CD8-positive, alpha-beta memory T cell (primary cell): ENCODE results near the gene TBX15. TPM values are rescaled to one million over a fixed set of nuclear protein-coding genes. Genes with fewer than 3 reads are reported as not detected.
A peak's percentile ranks its signal among the peaks of the same experiment; 100 is the strongest.

Source experiments
- CTCF ChIA-PET: fragments of 350-600 bp; sonication (Branson Sonifier 250); formaldehyde crosslinking; loops from one replicate; lab custom pipeline; 2021; ENCODE audit warnings: antibody characterized with exemption; lab: Charles Lee
- POLR2A ChIA-PET: fragments of 350-600 bp; sonication (Branson Sonifier 250); formaldehyde crosslinking; loops from one replicate; lab custom pipeline; 2021; ENCODE audit warnings: antibody characterized with exemption; lab: Charles Lee
- DNase-seq, 5 donors: peaks; one replicate each; pipeline versions ENCODE4 v3.0.0 to v3.0.0-alpha.2; 2020 to 2022; ENCODE audit warnings: mixed read lengths in 1 of 5
- H3K27ac ChIP-seq: one replicate; pipeline ENCODE4 v1.7.0; 2013; ENCODE audit warnings: low read depth, mild to moderate bottlenecking, low read length, moderate library complexity
- H3K27me3 ChIP-seq: 2 replicates; pipeline ENCODE4 v1.7.0; 2013; ENCODE audit warnings: low read length, mild to moderate bottlenecking; ENCODE audit not compliant: insufficient read depth, poor library complexity, severe bottlenecking
- H3K36me3 ChIP-seq: 2 replicates; pipeline ENCODE4 v1.7.0; 2013; ENCODE audit warnings: mild to moderate bottlenecking, low read length, moderate library complexity; ENCODE audit not compliant: insufficient read depth
- H3K4me1 ChIP-seq: 2 replicates; pipeline ENCODE4 v1.7.0; 2013; ENCODE audit warnings: mild to moderate bottlenecking, low read length, moderate library complexity; ENCODE audit not compliant: insufficient read depth
- H3K4me3 ChIP-seq: 2 replicates; pipeline ENCODE4 v1.7.0; 2013; ENCODE audit warnings: mild to moderate bottlenecking, low read length
- H3K9me3 ChIP-seq: 2 replicates; pipeline ENCODE4 v1.7.0; 2013; ENCODE audit warnings: mild to moderate bottlenecking, low read length
- H3K27ac Mint-ChIP-seq, 8 donors: one replicate each; pipeline ENCODE4 v1.8.0; 2020 to 2021; ENCODE audit warnings: mixed read lengths in 8 of 8, mild to moderate bottlenecking in 6 of 8, inconsistent platforms in 3 of 8, moderate library complexity in 3 of 8
- H3K27me3 Mint-ChIP-seq, 2 donors: one replicate each; pipeline ENCODE4 v1.8.0; 2020 to 2021; ENCODE audit warnings: mixed read lengths in 2 of 2, mild to moderate bottlenecking in 1 of 2, moderate library complexity in 1 of 2
- H3K36me3 Mint-ChIP-seq, 3 donors: one replicate each; pipeline ENCODE4 v1.8.0; 2020 to 2021; ENCODE audit warnings: mixed read lengths in 3 of 3, inconsistent platforms in 1 of 3, mild to moderate bottlenecking in 1 of 3
- H3K4me1 Mint-ChIP-seq, 3 donors: one replicate each; pipeline ENCODE4 v1.8.0; 2020 to 2021; ENCODE audit warnings: mixed read lengths in 3 of 3, inconsistent platforms in 1 of 3, mild to moderate bottlenecking in 1 of 3
- H3K4me3 Mint-ChIP-seq, 7 donors: one replicate each; pipeline ENCODE4 v1.8.0; 2020 to 2021; ENCODE audit warnings: mixed read lengths in 7 of 7, mild to moderate bottlenecking in 6 of 7, moderate library complexity in 4 of 7, inconsistent platforms in 2 of 7
- H3K9me3 Mint-ChIP-seq, 5 donors: one replicate each; pipeline ENCODE4 v1.8.0; 2020 to 2022; ENCODE audit warnings: mixed read lengths in 5 of 5, mild to moderate bottlenecking in 3 of 5, moderate library complexity in 2 of 5, inconsistent platforms in 1 of 5
- polyA plus RNA-seq: library from polyadenylated mRNA; unstranded; fragments of 300-500 nt; fragmentation: Illumina TruSeq; gene quantifications from one replicate; pipeline ENCODE4 v1.2.3, GENCODE V29; 2021
- total RNA-seq, 2 experiments: library from RNA; stranded (reverse); gene quantifications; one replicate each; pipeline ENCODE4 v1.2.3, GENCODE V29; 2021

TBX15 gene
- total and polyA plus RNA-seq, 3 experiments from 2014 or later, result not detected

DNA sequence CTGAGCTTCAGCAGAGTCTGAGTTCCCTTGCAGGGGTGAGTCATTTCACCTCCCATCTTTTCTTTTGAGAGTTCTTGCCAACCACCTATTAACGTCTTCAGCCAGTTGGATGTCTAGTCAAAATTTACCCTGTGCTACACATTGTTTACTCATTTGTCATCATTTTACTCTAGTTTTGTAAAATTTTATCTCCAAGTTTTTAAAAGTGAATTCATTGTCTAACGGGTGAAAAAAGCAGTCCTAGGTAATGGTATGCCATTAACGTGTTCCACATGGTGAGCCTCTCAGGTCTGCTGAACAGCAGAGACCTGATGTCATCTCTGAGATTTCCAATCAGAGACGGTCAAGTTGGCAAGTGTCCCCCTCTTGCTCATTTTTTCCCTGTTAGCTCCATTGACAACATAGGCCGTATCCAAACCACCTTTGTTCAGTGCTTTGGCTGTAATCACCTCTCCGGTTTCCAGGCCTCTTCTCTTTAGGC, 85.4 kb downstream of the TBX15 start:
- ChIA-PET POLR2A (no interaction called here), CTCF (no interaction called here)
- no peak overlapping the region for H3K4me3 Mint-ChIP-seq
- H3K27ac Mint-ChIP-seq, result no peak overlapping the region
- no peaks in the 10 kb centered on the region for H3K4me1 ChIP-seq
- H3K27me3 Mint-ChIP-seq, result no peaks in the 10 kb centered on the region
- H3K27me3 ChIP-seq, result no peaks in the 10 kb centered on the region
- H3K36me3 Mint-ChIP-seq, result no peaks in the 10 kb centered on the region
- no peak for DNase-seq
- H3K4me3 ChIP-seq, result no peak overlapping the region
- no peaks in the 10 kb centered on the region for H3K9me3 ChIP-seq
- no peak overlapping the region for H3K27ac ChIP-seq
- no peaks in the 10 kb centered on the region for H3K4me1 Mint-ChIP-seq
- no peaks in the 10 kb centered on the region for H3K36me3 ChIP-seq
- peaks cover 0 to 20% (median 2%) of the 10 kb centered on the region in 5 donors for H3K9me3 Mint-ChIP-seq

DNA sequence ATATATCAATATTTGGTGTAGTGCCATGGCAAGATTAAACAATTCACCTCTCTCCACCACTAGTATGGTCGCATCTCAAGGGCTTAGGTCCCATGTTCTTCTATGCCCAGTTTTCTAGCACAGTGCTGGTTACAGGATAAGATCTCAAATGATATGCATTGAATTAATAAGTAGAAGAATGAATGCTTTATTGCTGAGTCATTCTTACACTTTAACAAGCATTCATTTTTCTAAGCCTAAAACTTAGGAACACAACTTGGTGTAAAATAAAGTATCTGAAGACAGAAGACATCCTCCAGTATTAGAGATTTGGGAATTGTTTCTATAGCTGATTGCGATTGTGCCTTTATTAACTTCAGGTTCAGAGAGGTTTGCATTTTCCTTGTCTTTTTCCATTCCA, 85.8 kb downstream of the TBX15 start:
- H3K9me3 ChIP-seq, result no peaks in the 10 kb centered on the region
- H3K4me1 ChIP-seq, result no peaks in the 10 kb centered on the region
- ChIA-PET CTCF (no interaction called here), POLR2A (no interaction called here)
- DNase-seq, result no peak
- no peaks in the 10 kb centered on the region for H3K36me3 Mint-ChIP-seq
- H3K27ac Mint-ChIP-seq, result no peak overlapping the region
- H3K4me1 Mint-ChIP-seq, result no peaks in the 10 kb centered on the region
- no peak overlapping the region for H3K4me3 ChIP-seq
- H3K9me3 Mint-ChIP-seq, result peaks cover 0 to 20% (median 2%) of the 10 kb centered on the region in 5 donors
- no peak overlapping the region for H3K27ac ChIP-seq
- no peaks in the 10 kb centered on the region for H3K27me3 Mint-ChIP-seq
- H3K4me3 Mint-ChIP-seq, result no peak overlapping the region
- H3K36me3 ChIP-seq, result no peaks in the 10 kb centered on the region
- no peaks in the 10 kb centered on the region for H3K27me3 ChIP-seq

DNA sequence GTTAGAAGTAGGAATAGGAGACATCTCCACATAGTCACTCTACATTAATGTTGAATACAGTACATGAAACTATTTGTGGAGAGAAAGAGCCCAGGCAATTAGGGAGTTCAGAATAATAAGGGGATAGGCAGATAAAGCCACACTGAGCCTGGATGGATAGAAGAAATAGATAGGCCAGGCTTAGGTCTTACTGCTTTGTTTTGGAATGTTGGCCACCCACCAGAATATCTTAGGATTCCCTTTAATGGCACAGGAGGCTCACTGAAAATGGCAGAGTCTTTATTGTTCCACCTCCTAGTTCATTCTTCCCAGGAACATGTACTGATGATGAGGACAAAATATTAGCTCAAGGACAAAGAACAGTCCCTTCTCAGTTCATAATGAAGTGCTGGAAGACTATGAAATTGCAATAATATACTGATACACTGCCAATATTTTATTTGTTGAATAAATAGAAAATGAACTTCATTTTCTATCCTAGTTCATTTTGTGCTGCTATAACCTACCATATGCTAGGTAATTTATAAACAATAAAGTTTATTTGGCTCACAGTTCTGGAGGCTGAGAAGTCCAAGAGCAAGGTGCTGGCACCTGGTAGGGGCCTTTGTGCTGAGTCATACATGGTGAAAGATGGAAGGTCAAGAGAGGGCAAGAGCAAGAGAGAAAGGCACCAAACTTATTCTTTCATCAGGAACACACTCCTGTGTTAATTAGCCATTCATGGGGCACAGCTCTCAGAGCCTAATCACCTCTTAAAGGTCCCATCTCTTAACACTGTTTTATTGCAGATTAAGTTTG, 87.3 kb downstream of the TBX15 start:
- H3K4me3 ChIP-seq, result no peak overlapping the region
- H3K27ac Mint-ChIP-seq, result no peak overlapping the region
- no peaks in the 10 kb centered on the region for H3K36me3 Mint-ChIP-seq
- H3K9me3 Mint-ChIP-seq, result peaks cover 0 to 15% (median 2%) of the 10 kb centered on the region in 5 donors
- POLR2A ChIA-PET, result no interaction called here
- H3K4me1 ChIP-seq, result no peaks in the 10 kb centered on the region
- CTCF ChIA-PET, result no interaction called here
- H3K27me3 ChIP-seq, result no peaks in the 10 kb centered on the region
- no peak overlapping the region for H3K27ac ChIP-seq
- no peaks in the 10 kb centered on the region for H3K27me3 Mint-ChIP-seq
- H3K4me1 Mint-ChIP-seq, result no peaks in the 10 kb centered on the region
- DNase-seq, result no peak
- H3K36me3 ChIP-seq, result no peaks in the 10 kb centered on the region
- H3K9me3 ChIP-seq, result no peaks in the 10 kb centered on the region
- H3K4me3 Mint-ChIP-seq, result no peak overlapping the region

DNA sequence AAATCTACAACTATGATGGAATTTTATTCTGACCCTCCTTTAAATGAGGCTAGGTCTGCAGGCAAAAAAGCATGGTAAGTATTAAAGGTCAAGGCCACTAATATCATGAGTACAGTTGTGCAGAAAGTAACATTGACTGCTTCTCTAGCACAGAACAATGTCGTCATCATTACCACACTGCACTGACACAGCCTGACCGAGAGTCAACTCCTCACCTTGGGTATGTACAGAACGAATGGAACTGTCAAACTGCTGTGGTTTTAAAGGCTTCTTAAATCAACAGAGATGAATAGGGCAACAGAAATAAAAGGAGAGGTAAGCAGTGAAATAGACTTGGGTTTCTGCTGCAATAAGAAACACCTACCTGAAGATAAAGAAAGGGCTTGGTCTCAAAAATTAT, 88.8 kb downstream of the TBX15 start:
- Histone ChIP-seq H3K27me3 (no peaks in the 10 kb centered on the region), H3K4me1 (no peaks in the 10 kb centered on the region), H3K36me3 (no peaks in the 10 kb centered on the region), H3K9me3 (no peaks in the 10 kb centered on the region), H3K4me3 (no peak overlapping the region), H3K27ac (no peak overlapping the region)
- Mint-ChIP-seq H3K9me3 (peaks cover 0 to 9% (median 2%) of the 10 kb centered on the region in 5 donors), H3K27ac (no peak overlapping the region), H3K4me1 (no peaks in the 10 kb centered on the region), H3K36me3 (no peaks in the 10 kb centered on the region), H3K27me3 (no peaks in the 10 kb centered on the region), H3K4me3 (no peak overlapping the region)
- CTCF ChIA-PET, result no interaction called here
- DNase-seq, result no peak
- POLR2A ChIA-PET, result no interaction called here

DNA sequence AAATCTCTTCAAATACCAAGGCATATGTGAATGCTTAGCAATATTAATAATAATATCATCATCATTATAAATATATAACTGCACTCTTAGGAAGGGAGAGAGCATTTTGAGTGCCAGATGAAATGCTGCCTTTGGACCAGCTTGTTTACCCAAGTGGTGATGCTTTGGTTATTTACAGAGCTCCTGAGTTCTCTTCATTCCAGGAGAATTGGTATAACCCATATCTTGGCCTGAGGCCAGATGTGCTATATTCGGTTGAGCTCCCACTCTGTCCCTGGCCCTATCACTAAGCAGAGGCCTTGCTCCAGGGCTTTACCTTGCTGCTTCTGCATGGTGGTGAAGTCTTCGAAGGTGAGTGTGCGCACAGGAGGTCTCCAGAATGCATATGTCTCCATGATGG, 89.4 kb downstream of the TBX15 start:
- no peaks in the 10 kb centered on the region for H3K27me3 ChIP-seq
- no peaks in the 10 kb centered on the region for H3K36me3 ChIP-seq
- Mint-ChIP-seq H3K36me3 (no peaks in the 10 kb centered on the region), H3K27ac (no peak overlapping the region), H3K27me3 (no peaks in the 10 kb centered on the region), H3K4me3 (no peak overlapping the region), H3K4me1 (no peaks in the 10 kb centered on the region), H3K9me3 (peaks cover 0 to 9% (median 3%) of the 10 kb centered on the region in 5 donors)
- ChIA-PET POLR2A (no interaction called here), CTCF (no interaction called here)
- no peak overlapping the region for H3K4me3 ChIP-seq
- no peak for DNase-seq
- H3K9me3 ChIP-seq, result no peaks in the 10 kb centered on the region
- H3K27ac ChIP-seq, result no peak overlapping the region
- H3K4me1 ChIP-seq, result no peaks in the 10 kb centered on the region

DNA sequence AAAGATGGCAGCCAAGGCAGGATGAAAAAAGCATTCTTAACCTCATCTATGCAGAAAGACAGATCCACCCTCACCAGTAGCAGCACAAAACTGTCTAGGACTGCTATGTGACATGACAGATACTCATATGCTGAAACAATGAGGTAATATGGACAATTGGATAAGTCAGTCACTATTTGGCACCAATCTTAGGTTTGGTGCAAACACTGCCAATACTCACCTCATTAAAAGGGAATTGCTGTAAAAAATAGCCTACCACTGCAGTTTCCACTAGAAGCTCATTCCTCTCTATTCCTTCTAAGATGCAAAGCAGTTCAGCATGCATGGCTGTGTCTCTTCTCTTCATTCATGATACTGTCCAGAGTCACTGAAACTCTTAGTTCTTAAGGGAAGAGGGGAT, 91.7 kb downstream of the TBX15 start:
- no peak overlapping the region for H3K27ac Mint-ChIP-seq
- no peaks in the 10 kb centered on the region for H3K36me3 ChIP-seq
- no peaks in the 10 kb centered on the region for H3K9me3 ChIP-seq
- DNase-seq, result no peak
- no peaks in the 10 kb centered on the region for H3K27me3 ChIP-seq
- no peak overlapping the region for H3K27ac ChIP-seq
- CTCF ChIA-PET, result no interaction called here
- H3K4me3 ChIP-seq, result no peak overlapping the region
- H3K9me3 Mint-ChIP-seq, result peaks cover 0 to 10% (median 2%) of the 10 kb centered on the region in 5 donors
- H3K4me1 ChIP-seq, result no peaks in the 10 kb centered on the region
- H3K27me3 Mint-ChIP-seq, result no peaks in the 10 kb centered on the region
- POLR2A ChIA-PET, result no interaction called here
- no peak overlapping the region for H3K4me3 Mint-ChIP-seq
- H3K36me3 Mint-ChIP-seq, result no peaks in the 10 kb centered on the region
- no peaks in the 10 kb centered on the region for H3K4me1 Mint-ChIP-seq

DNA sequence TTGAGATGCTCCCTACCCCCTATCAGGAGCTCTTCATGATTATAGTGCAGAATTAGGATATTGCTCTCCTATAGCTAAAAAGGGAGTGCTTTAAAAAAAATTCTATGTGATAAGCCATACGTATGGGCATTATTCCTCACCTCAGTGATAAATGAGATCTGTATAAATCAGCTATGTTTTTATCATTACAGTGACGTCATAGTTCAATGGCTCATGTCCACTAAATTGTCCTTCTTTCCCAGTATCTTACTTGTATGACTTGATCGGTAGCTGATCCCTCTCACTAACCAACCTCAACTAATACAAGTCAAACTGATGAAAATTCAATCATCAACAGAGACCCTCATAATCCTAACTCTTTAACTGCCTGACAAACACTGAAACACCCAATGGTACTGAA, 93.3 kb downstream of the TBX15 start:
- H3K36me3 ChIP-seq, result no peaks in the 10 kb centered on the region
- Mint-ChIP-seq H3K9me3 (peaks cover 0 to 9% (median 4%) of the 10 kb centered on the region in 5 donors), H3K4me3 (no peak overlapping the region), H3K36me3 (no peaks in the 10 kb centered on the region), H3K27me3 (no peaks in the 10 kb centered on the region), H3K27ac (peak overlapping the region in 1 of 8 donors; percentile 34), H3K4me1 (no peaks in the 10 kb centered on the region)
- no peaks in the 10 kb centered on the region for H3K4me1 ChIP-seq
- no peaks in the 10 kb centered on the region for H3K9me3 ChIP-seq
- H3K4me3 ChIP-seq, result no peak overlapping the region
- no peak for DNase-seq
- no peaks in the 10 kb centered on the region for H3K27me3 ChIP-seq
- POLR2A ChIA-PET, result no interaction called here
- CTCF ChIA-PET, result no interaction called here
- H3K27ac ChIP-seq, result no peak overlapping the region

DNA sequence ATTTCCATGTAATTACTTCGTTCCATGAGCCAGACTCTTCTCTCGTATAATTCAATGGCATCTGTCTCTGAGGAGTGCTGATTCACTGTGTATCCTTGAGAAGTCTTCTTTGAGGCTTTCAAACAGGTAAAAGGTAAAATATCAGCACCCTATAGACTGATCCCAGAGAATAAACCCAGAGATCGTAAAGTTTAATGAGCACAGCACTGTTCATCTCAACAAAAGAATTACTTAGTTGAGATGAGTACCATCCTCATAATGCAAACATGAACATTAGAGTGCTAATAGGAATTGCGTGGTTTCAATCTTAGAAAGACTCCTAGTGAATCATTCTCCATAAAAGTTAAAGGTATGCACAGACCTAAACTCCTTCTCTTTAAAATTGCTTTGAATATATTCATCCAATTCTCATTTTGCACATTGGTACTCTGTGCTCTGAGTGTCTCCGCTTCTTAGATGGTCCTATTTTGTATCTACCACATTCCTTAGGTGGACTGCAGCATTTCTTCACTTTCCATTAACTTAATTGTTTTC, 97.2 kb downstream of the TBX15 start:
- H3K4me3 Mint-ChIP-seq, result no peak overlapping the region
- no peaks in the 10 kb centered on the region for H3K27me3 Mint-ChIP-seq
- ChIA-PET CTCF (no interaction called here), POLR2A (no interaction called here)
- H3K27ac Mint-ChIP-seq, result no peak overlapping the region
- Histone ChIP-seq H3K4me1 (no peaks in the 10 kb centered on the region), H3K27ac (no peak overlapping the region), H3K9me3 (no peaks in the 10 kb centered on the region), H3K4me3 (no peak overlapping the region), H3K27me3 (no peaks in the 10 kb centered on the region), H3K36me3 (no peaks in the 10 kb centered on the region)
- no peaks in the 10 kb centered on the region for H3K4me1 Mint-ChIP-seq
- DNase-seq, result no peak
- H3K9me3 Mint-ChIP-seq, result peaks cover 2 to 9% (median 3%) of the 10 kb centered on the region in 5 donors
- no peaks in the 10 kb centered on the region for H3K36me3 Mint-ChIP-seq
